Mammary epithelial cell (primary cell): ENCODE data around the gene SHQ1.

Experiments
- EZH2 ChIP-seq: IDR thresholded peaks from 2 replicates; pipeline ENCODE4 v1.6.1; 2012; ENCODE audit warnings: low read length, inconsistent platforms, borderline replicate concordance
- TF ChIP-seq, protein P1 (sequence below), 2 donors: IDR thresholded peaks in 1 of 2; conservative IDR thresholded peaks in 1 of 2; 2 replicates each; pipeline ENCODE4 v1.5.1; 2011 to 2012; ENCODE audit warnings: inconsistent platforms in 2 of 2, low read length in 2 of 2, mild to moderate bottlenecking in 2 of 2, control low read depth in 1 of 2, low read depth in 1 of 2; ENCODE audit not compliant: insufficient read depth in 1 of 2; ENCODE audit errors: extremely low read depth in 1 of 2

GRCh38 chr3:72702997-72703396 lies 145.2 kb downstream of the SHQ1 start:
- TF ChIP-seq, protein P1, sequence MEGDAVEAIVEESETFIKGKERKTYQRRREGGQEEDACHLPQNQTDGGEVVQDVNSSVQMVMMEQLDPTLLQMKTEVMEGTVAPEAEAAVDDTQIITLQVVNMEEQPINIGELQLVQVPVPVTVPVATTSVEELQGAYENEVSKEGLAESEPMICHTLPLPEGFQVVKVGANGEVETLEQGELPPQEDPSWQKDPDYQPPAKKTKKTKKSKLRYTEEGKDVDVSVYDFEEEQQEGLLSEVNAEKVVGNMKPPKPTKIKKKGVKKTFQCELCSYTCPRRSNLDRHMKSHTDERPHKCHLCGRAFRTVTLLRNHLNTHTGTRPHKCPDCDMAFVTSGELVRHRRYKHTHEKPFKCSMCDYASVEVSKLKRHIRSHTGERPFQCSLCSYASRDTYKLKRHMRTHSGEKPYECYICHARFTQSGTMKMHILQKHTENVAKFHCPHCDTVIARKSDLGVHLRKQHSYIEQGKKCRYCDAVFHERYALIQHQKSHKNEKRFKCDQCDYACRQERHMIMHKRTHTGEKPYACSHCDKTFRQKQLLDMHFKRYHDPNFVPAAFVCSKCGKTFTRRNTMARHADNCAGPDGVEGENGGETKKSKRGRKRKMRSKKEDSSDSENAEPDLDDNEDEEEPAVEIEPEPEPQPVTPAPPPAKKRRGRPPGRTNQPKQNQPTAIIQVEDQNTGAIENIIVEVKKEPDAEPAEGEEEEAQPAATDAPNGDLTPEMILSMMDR (conservative IDR thresholded peaks at IDR 0.05 in 1 of 2, IDR thresholded peaks at IDR 0.05 in 1 of 2; ENCODE audit: extremely low read depth in 1 of 2, insufficient read depth in 1 of 2, low read depth in 1 of 2, low read length in 2 of 2) = no peak
- TF ChIP-seq EZH2 = no peak
